GM10847 (cell line): Measurements from ENCODE around the gene NCEH1.

Experiments
- POLR2A ChIP-seq: IDR thresholded peaks from 2 replicates; pipeline ENCODE4 v1.6.1; 2011; ENCODE audit not compliant: insufficient read length; ENCODE audit errors: extremely low read depth

Gene NCEH1

GRCh38 chr3:172641291-172641690 is 69.6 kb downstream of the NCEH1 start:
- TF ChIP-seq POLR2A = no peak

- TF ChIP-seq POLR2A = no peak
These were observed 70.1 kb downstream of the NCEH1 start for GRCh38 chr3:172640751-172641150.

- TF ChIP-seq POLR2A = no peak
These were observed 75.3 kb downstream of the NCEH1 start for GRCh38 chr3:172635588-172635987.

- TF ChIP-seq POLR2A = no peak
These were observed 75.9 kb downstream of the NCEH1 start for GRCh38 chr3:172634948-172635347.

GRCh38 chr3:172630316-172630715 is 80.6 kb downstream of the NCEH1 start:
- TF ChIP-seq POLR2A = no peak

GRCh38 chr3:172629470-172629869 is 81.4 kb downstream of the NCEH1 start:
- TF ChIP-seq POLR2A = no peak

GRCh38 chr3:172627057-172627809 is 83.6 kb downstream of the NCEH1 start:
- TF ChIP-seq POLR2A = no peak

- no peak for TF ChIP-seq POLR2A
These were observed 84.7 kb downstream of the NCEH1 start for GRCh38 chr3:172626021-172626640.

- TF ChIP-seq POLR2A = no peak
These were observed 85.5 kb downstream of the NCEH1 start for GRCh38 chr3:172625404-172625803.

GRCh38 chr3:172624999-172625398 is 85.9 kb downstream of the NCEH1 start:
- TF ChIP-seq POLR2A = no peak

GRCh38 chr3:172622916-172623700 is 87.8 kb downstream of the NCEH1 start:
- TF ChIP-seq POLR2A = no peak

- TF ChIP-seq POLR2A = no peak
These were observed 88.7 kb downstream of the NCEH1 start for GRCh38 chr3:172622156-172622555.

GRCh38 chr3:172617976-172618375 is 92.9 kb downstream of the NCEH1 start:
- TF ChIP-seq POLR2A = no peak

GRCh38 chr3:172617013-172617706 is 93.7 kb downstream of the NCEH1 start:
- no peak for TF ChIP-seq POLR2A

- no peak for TF ChIP-seq POLR2A
These were observed 94.8 kb downstream of the NCEH1 start for GRCh38 chr3:172616031-172616461.
